HG03571 (cell line): ENCODE results near the gene CPSF7.
"Not testable (repeated sequence)": the region's sequence is repeated elsewhere in the genome, so short reads cannot be mapped to it uniquely, and the experiment has no call there.

Source experiments
- ATAC-seq: cut with Tn5 transposase; IDR thresholded peaks from one replicate; pipeline ENCODE4 v1.9.1; 2021; ENCODE audit not compliant: unreplicated experiment

The CPSF7 gene

DNA sequence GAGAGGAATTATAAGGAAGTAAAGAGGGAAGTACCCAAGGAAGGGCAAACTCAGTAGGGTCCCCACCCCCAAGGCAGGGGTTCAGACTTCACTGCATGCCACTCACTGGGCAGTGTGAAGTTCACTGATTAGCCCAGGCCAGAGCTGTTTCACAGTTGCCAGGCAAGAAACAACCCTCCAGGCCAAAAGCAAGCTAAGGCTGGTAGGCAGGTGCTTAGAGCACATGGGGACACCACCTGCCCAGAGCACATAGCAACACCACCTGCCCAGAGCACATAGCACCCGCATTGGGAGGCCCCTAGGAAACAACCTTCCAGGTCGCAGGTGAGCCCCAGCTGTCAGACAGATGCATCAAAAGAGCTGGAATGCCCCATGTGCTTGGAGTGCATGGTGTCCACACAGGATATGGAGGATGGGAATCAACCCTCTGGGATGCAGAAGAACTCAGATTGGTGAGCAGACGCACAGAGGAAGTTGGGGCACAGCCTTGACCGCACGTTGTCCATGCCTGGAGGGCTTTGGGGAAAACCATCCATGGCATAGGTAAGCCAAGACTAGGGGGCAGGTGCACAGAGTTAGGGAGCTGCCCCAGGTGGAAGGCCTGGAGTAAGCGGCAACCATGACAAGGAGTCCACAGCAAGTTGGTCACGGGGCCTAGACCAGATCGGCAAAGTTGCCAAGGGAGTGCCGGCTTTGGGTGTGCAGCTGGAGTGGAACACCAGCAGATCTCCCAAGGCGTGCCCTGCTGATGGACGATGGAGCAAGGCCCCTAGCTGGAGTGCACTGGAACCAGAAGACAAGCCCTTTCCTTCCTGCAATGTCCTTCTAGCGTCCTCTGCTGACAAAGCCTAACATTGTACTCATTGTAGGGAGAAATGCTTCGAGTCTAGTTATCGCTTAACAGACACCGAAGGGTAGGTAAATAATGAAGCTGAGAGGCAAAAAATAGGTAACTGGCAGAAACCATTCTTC is 45.2 kb downstream of the CPSF7 start:
- ATAC-seq, result no peak

DNA sequence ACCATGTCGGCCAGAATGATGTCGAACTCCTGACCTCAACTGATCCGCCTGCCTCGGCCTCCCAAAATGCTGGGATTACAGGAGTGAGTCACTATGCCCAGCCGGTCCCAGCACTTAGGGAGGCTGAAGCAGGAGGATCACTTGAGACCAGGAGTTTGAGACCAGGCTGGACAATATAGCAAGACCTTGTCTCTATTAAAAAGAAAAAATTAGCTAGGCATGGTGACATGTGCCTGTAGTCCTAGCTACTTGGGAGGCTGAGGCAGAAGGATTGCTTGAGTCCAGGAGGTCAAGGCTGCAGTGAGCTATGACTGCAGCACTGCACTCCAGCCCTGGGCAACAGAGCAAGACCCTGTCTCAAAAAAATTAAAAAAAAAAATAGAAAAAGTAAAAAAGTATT is 45.9 kb downstream of the CPSF7 start:
- ATAC-seq, result not testable (repeated sequence)

- ATAC-seq, result no peak
Measured at GRCh38 chr11:61380884-61381283, 48.9 kb downstream of the CPSF7 start.

DNA sequence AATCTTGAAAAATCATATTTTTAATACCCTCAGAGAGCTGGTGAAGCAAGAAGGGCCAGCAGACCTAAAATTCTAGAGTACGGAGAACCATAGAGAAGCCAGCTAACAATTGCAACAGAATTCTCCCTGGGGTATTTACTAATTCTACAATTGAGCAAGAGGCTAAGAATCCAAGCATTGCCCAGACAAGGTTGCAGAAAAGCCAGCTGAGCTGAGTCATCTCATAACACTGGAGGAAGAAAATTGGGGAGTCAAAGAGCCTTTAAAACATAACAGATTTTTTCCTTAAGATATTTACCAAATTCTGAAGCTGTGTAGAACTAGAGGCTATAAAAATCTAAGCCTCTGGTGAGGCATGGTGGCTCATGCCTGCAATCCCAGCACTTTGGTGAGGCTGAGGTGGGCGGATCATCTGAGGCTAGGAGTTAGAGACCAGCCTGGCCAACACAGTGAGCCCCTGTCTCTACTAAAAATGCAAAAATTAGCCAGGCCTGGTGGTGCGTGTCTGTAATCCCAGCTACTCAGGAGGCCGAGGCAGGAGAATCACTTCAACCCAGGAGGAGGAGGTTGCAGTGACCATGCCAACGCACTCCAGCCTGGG is 51.0 kb downstream of the CPSF7 start:
- ATAC-seq, result no peak

- ATAC-seq, result no peak
Measured at GRCh38 chr11:61377461-61378160, 52.2 kb downstream of the CPSF7 start.

GRCh38 chr11:61375761-61376108 is 54.0 kb downstream of the CPSF7 start:
- ATAC-seq, result no peak

DNA sequence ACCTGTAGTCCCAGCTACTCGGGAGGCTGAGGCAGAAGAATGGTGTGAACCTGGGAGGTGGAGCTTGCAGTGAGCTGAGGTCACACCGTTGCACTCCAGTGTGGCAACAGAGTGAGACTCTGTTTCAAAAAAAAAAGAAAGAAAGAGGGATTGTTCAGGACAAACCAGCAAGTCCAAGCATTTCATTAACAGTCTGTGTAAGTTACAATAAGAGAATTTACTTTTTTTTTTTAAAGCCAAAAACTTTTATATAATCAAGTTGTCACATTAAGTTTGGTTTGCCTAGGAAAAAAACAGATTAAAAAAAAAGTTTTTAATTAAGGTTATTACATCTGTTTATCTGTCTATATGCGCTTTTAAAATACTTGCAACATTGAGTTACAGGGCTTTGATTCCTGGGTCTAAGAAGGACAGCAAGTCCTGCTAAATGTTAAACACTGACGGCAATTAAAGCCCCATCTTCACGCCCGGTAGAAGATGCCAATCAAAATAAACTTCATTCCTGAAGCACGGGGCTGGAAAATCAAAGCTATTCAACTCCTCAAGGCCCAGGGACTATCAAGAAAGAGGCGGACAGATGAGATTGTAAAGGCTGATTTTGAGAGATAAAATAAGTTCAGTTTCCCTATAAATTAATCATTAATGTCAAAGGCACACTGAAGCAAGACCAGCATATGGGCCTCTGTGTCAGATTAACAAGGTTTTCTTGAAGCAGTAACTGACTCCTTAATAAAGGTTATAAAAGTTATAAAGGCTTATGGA is 56.9 kb downstream of the CPSF7 start:
- no peak for ATAC-seq

DNA sequence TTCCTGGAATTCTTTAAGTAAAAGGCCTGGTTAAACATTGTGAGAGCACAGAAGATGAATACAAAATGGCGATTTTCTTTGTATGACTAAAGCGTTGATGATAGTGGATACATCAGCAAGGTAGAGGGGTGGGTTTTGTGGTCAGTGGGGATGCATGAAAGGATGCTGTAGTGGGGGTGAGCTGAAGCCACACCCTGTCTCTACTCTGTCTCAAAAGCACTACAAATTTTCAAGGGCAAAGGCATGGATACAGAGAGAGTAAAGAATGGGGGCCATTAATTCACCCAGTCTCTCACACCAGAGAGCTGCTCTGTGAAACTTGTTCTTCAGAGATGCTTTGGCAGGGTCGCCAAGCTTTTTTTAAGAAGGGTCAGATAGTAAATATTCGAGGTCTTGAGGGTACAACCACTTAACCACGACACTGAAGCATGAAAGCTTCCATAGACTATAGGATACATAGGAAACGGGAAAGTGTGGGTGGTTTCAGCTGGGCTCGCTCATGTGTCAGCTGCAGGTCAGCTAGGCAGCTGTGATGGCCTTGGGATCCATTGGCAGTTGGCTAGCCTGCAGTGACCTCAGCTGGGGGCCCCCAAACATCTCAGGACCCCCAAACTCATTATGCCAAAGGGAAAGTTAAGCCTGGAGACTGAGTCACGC is 59.3 kb downstream of the CPSF7 start:
- ATAC-seq, result no peak

DNA sequence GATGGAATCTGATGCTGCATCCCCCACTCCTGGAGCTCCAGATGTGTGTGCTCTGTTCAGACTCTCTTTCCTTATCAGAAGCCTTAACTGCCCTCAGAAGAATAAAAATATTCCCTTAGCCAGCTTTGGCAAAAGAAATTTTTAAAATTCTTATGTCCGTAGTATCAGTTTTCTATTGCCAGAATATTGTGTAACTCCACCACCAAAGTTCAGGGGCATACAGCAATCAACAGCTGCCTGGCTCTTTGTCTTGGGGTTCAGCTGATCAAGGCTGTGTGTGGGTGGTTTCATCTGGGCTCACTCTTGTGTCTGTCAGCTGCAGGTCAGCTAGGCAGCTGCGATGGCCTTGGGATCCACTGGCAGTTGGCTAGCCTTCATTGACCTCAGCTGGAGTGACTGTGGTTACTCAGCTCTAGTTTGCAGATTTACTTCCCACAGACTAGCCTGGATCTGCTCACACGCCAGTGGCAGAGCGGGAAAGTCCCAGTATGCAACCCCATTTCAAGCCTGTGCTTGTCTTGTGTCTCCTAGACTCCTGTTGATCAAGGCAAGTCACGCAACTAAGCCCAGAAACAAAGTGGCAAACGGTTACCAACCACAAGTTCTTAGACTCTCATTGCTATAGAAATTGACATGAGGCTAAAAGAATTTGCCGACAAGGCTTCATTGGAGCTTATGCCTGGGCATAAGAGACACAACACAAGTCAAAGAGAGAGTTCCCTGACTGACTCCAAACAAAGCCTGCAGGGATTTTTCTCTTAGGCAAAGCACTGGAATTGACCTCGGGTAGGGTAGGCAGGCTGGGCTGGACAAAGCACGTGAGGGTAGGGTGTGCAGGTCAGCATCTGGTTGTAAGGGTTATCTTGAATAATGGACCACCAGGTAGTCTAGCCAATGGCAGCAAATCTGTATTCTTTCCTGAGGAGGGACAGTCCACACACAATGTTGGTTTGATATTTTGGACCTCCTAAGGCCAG is 60.1 kb downstream of the CPSF7 start:
- no peak for ATAC-seq

GRCh38 chr11:61368646-61369045 is 61.1 kb downstream of the CPSF7 start:
- no peak for ATAC-seq

- ATAC-seq, result no peak
Measured at GRCh38 chr11:61367406-61367805, 62.4 kb downstream of the CPSF7 start.

GRCh38 chr11:61364012-61364675 is 65.6 kb downstream of the CPSF7 start:
- ATAC-seq, result no peak

DNA sequence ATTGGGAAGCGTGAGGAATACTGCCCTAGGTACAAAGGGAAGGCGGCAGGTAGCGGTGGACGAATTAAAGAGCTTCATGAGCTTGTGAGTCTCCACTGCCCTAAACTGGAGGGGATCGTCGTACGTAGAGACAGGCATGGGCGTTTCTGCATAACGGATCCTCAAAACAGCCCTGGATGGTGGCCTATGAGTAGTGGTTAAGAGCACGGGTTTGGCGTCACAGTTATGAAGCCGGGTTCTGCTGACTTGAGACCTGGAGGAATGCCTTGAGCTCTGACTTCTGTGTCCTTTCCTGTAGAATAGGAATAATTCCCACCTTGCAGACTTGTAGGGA is 67.3 kb downstream of the CPSF7 start:
- no peak for ATAC-seq

- ATAC-seq, result peak; percentile 77
Measured at GRCh38 chr11:61361741-61362541, 67.8 kb downstream of the CPSF7 start, which contains the start of the genes CYB561A3 and TMEM138. TSS of gene CYB561A3 (minus strand) at chr11:61361882. CDS start at chr11:61356713, 5,169 bp downstream. TSS of gene TMEM138 (plus strand) at chr11:61362374. CDS start at chr11:61364391, 2,017 bp downstream.

DNA sequence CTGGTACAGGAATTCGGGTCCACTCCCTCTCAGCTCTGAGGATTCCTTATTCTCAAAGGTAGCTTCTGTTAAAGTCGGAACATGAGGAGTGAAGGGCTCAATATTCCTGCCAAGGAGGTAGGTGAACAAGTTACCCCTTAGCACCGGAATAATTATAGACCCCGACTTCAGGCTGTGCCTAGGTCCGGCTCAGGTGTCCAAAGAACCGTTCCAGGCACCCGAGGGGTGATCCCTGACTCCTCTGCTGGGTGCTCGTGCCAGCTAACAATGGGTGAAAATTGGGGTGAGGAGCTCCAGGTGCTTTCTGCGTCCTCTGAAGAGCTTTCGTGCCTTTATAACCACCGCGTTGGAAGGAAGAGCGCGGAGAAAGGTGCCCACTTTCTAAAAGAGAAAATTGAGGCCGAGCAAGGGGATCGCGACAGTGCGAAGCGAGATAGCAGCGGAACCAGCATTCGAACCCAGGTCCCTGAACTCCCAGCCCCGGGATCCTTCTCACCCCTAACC is 68.5 kb downstream of the CPSF7 start:
- ATAC-seq, result no peak

- no peak for ATAC-seq
Measured at GRCh38 chr11:61359516-61359915, 70.3 kb downstream of the CPSF7 start.

- no peak for ATAC-seq
Measured at GRCh38 chr11:61358566-61358965, 71.2 kb downstream of the CPSF7 start.

- no peak for ATAC-seq
Measured at GRCh38 chr11:61357894-61358239, 71.9 kb downstream of the CPSF7 start.
